GM18519 (cell line): ENCODE results near the gene ATP6V1B1.
"Not testable (repeated sequence)": the region's sequence is repeated elsewhere in the genome, so short reads cannot be mapped to it uniquely, and the experiment has no call there.

ENCODE experiments used
- ATAC-seq: cut with Tn5 transposase; IDR thresholded peaks from one replicate; pipeline ENCODE4 v1.9.1; 2021; ENCODE audit warnings: mild to moderate bottlenecking, moderate library complexity; ENCODE audit not compliant: unreplicated experiment, low FRiP score

ATP6V1B1 gene

DNA sequence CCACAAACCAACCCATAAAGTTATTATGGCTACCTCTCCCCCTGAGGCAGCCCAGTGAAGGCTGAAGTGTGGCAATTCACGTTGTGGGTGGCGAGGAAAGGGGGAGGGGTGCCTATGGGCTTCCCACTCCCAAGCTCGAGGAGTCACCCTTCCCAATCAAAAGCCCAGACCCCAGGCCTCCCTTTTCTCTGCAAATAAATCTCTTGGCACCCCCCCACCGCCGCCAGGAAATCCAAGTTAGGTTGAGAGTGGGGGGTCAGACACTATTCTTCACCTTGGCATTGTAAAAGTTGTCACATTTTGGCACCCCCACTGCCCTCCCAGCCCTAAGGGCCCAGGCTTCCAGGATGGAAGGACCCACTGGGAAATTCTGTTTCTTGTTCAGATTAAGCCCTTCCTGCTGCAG is 49.6 kb downstream of the ATP6V1B1 start:
- ATAC-seq: no peak

DNA sequence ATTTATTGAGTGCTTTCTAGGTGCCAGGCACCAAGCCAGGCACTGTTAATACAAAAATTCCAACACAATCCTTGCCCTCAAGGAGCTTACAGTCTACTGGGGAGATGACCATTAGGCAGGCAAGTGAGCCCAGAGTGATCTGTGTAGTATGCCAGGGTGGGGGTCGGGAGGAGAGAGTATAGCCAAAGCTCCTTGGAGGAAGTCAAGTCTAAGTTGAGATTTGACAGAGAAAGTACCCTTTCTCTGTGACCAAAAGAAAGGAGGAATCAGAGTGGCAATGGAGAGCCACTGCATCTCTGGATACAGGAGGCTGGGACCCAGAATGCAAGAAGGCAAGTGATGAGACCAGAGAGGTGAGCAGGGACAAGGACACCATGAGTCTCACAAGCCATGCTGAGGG is 50.3 kb downstream of the ATP6V1B1 start:
- ATAC-seq: no peak

DNA sequence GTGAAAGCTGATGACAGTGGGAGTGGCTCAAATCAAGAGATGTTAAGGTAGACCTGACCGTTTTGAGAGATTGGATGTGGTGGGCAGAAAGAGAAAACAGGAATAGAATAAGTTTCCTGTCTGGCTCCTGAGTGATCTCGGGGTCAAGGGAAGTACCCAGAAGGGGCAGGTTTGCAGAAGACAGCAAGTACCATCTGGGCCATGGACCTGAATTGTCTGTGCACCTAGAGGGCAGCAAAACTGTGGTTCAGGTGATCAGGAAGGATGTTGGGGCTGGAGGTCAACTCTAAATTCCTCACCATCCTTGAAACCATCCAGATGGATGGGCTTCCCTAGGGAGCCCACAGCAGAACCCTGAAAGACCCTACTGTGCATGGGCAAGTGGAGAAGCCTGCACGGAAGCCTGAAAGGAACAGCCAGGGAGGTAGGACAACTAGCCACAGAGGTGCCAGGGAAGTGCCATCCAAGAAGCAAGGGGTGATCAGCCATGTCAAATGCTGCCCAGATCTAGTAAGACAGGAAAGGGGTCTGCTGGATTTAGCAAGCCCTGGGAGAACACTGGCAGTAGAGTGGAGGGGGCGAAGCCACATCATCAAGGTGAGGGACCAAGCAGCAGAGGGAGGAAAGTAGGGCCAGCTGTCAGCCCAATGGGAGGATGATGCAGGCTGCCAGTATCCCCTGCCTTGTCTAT is 50.9 kb downstream of the ATP6V1B1 start:
- no peak for ATAC-seq

DNA sequence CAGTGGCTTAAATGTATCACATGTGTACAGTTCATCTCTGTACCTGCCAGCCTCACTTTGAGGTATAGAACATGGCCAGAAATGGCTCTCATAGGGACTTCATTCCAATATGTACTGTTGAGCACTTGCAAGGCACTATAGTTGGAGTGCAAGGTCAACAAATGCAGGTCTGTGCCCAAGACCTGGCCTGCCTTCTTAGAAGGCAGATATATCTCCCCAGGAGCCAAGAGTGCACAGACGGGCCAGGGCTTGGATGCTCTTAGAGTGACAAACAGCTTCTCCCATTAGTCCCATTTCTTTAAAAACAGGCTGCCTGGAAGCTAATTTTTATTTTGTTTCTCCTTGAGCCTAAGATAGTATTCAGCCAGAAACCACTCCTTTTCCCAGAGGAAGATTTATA is 51.7 kb downstream of the ATP6V1B1 start:
- ATAC-seq: no peak

- no peak for ATAC-seq
Observed at GRCh38 chr2:70988151-70988550, 52.5 kb downstream of the ATP6V1B1 start.

- no peak for ATAC-seq
Observed at GRCh38 chr2:70988726-70989648, 53.3 kb downstream of the ATP6V1B1 start.

GRCh38 chr2:70990216-70990615 is 54.5 kb downstream of the ATP6V1B1 start:
- no peak for ATAC-seq

DNA sequence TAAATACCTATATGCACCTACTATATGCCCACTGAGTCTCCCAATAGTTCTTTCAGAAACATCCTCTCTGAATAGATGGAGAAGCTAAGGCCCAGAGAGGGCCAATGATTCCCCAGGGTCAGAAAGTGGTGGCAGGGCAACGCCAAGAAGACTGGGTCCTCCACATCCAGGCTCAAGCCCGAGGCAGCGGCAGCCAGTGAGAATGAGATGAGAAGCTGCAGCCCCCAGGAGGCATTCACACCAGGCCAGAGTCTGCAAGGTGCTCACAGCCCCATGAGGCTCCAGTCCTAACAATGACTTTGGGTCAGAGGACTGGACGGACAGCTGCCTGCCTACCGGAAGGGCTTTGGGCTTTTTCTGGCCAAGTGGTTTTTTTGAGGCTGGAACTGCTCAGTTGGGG is 55.4 kb downstream of the ATP6V1B1 start:
- ATAC-seq: no peak

GRCh38 chr2:70991742-70992141 is 56.0 kb downstream of the ATP6V1B1 start:
- no peak for ATAC-seq

DNA sequence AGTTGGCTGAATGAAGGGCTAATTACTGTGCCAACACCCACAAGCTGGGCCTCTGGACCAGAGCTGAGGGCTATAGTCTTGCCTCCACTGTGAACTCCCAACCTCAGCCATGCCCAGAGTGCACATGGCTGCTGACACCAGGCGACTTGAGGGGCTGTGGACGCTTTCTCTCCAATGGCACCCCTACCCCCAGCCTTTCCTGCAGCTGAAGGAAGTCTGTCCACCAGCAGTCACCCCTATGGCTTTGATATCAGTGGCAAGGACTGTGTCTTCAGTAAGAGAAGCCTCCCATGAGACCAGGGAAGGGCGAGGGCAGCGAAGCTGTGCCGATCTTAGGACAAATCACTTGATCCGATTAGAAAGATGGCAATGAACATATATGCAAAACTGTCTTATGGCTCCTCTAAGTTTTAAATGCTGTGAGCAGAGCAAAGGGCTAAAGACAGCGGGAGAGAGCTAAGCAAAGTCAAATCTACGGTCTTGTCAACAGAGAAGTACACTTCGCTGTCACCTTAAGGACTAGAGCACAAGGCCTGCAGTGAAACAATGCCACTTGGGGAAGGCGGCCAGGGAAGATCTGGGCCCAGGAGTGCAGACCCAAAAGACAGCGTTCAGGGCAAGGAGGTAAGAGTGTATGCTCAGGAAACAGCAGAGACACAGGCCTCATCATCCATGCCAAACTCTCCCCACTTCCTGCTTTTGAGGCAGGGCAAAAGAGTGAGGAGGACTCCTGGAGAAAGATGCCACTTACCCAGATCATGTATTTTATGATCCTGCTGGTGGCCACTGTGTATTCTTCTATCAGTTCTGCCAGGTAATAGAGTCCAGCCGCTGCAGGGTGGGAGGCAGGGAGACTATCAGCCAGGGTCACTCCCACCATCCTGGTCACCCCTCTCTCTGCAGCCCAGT is 57.5 kb downstream of the ATP6V1B1 start:
- no peak for ATAC-seq

DNA sequence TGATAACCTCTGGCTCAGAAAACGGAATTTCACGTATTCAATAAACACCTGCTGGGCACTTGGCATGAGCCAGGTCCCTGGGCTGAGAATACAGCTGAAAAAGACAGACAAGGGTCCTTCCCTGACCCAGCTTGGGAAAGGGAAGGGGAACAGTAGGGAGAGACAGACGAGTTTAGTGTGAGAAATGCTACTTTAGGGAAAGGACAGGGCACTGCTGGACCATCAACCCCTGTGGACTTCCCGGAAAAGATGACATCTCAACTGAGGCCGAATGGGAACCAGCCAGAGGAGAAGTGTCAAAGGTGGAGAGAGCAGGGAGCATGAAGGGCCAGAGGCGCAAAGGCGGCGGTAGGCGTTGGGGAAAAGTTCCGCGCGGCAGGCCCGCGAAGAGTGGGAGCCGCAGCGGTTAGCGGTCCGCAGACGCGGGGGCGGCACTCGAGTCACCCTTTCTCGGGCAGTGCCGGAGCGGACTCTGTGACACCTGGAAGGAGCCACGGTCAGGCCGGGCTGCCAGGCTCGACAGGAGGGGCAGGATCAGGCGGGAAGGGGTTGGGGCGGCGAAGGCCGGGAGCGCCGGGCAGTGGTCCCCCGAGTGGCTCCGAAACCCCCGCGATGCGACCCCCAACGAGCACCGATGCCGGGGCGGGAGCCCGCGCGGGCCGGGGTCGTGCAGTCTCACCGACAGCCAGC is 58.5 kb downstream of the ATP6V1B1 start:
- ATAC-seq: peak; percentile 17

DNA sequence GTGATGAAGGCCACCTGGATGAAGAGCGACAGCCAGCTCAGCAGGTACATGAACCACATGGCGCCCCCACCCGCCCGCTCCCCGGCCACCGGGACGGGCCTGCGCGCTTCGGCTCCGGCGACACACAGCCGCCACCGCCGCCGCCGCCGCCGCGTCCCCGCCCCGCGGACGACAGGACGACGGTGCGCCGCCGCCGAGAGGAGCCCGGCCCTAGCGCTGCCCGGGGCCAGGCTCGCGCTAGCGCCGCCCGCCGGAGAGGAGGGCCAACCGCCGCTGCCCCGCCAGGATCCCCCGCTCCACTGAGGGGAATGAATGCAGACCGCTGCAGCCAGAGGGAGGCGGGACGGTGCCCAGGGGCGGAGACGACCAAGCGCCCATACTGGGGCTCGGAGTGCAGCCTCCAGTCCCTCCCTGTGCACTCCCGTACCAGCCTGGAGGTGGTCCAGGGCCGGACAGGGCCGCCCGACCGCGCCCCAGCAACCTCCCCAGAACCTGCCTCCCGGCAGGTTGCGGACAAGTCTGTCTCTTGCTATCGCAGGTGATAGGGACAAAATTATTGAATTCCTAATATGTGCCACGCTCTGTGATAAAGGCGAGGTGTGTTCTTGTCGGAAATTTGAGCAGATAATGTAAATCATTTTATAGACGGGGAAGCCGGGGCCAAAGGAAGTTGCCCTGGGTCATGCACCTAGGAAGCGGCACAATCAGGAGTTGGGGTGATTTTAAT is 59.2 kb downstream of the ATP6V1B1 start, which contains the start of gene TEX261:
TSS of gene TEX261 (minus strand) at position 175 of the 727 bp plus-strand sequence. CDS start at position 59, 116 bp downstream.
- peak; percentile 94 for ATAC-seq

GRCh38 chr2:70995426-70995729 is 59.7 kb downstream of the ATP6V1B1 start:
- peak; percentile 32 for ATAC-seq

DNA sequence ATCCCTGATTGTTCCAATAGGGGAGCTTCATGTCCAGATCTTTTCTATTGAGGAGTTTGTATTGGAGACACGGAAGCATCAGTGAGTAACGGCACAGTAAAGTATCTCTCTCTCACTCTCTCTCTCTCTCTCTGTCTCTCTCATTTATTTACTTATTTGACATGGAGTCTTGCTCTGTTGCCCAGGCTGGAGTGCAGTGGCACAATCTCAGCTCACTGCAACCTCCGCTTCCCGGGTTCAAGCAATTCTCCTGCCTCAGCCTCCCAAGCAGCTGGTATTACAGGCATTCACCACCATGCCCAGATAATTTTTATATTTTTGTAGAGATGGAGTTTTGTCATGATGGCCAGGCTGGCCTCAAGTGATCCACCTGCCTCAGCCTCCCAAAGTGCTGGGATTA is 63.2 kb downstream of the ATP6V1B1 start:
- not testable (repeated sequence) for ATAC-seq

DNA sequence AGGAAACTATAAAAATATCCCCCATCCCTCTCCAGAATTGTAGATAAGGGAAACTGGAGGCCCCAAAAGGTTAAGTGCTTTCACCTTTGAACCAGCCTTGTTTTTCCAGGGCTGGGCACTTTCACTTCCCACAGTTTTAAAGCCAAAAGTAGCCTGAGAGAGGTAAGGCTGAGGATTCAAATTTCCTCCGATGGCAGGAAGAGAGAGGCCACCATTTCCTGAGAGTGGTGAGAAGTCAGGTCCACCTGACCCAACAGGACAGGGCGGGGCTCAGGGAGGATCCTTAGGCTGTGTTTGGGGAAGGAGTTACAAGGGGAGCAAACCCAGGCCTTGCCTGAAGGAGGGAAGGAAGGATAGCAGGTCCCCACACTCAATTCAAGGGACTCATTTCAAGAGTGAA is 63.7 kb downstream of the ATP6V1B1 start:
- no peak for ATAC-seq

- not testable (repeated sequence) for ATAC-seq
Observed at GRCh38 chr2:70999931-71000330, 64.2 kb downstream of the ATP6V1B1 start.

- ATAC-seq: peak; percentile 93
Observed at GRCh38 chr2:71000780-71001591, 65.3 kb downstream of the ATP6V1B1 start.

DNA sequence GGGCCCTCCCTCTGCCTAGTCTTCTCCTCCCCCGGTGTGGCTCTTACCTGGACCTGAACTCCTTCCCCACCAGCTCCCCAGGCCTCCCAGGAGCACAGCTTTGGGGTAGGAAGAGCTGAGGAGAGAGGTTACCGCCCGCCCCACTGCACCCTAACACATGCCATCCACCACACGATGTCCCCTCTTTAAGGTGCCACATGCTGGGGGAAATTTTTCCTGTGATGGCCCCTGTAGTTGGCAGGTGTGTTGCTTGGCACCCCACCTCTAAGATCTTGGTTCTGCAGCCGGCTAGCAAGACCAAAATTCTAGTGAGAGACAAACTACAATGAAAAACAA is 65.9 kb downstream of the ATP6V1B1 start:
- ATAC-seq: no peak
